Naive thymus-derived CD8-positive, alpha-beta T cell (primary cell): ENCODE data around the gene UBE2K. TPM values are rescaled to one million over a fixed set of nuclear protein-coding genes. Genes with fewer than 3 reads are reported as not detected.
A peak's percentile ranks its signal among the peaks of the same experiment; 100 is the strongest.
"Not testable (repeated sequence)": the region's sequence is repeated elsewhere in the genome, so short reads cannot be mapped to it uniquely, and the experiment has no call there.

ENCODE experiments used
- ATAC-seq, 2 donors: fragments of 150-1000 bp; cut with Tn5 transposase in 1 of 2; sonication (Bioruptor Pico), chemical (Tn5 transposase) in 1 of 2; 1 replicate in 1 of 2; 2 replicates in 1 of 2; pipeline ENCODE4 v1.10.0; 2021; ENCODE audit warnings: mild to moderate bottlenecking in 2 of 2, moderate library complexity in 2 of 2
- POLR2A ChIA-PET: fragments of 350-600 bp; sonication (Branson Sonifier 250); formaldehyde crosslinking; loops from one replicate; lab custom pipeline; 2021; ENCODE audit warnings: antibody characterized with exemption; lab: Charles Lee
- DNase-seq, 10 donors: peaks; one replicate each; pipeline versions ENCODE4 v3.0.0 to v3.0.0-alpha.2; 2020 to 2022
- H3K27ac Mint-ChIP-seq, 10 donors: one replicate each; pipeline ENCODE4 v1.8.0; 2020 to 2022; ENCODE audit warnings: mild to moderate bottlenecking in 10 of 10, mixed read lengths in 10 of 10, moderate library complexity in 4 of 10, inconsistent platforms in 1 of 10
- H3K27me3 Mint-ChIP-seq, 5 donors: one replicate each; pipeline ENCODE4 v1.8.0; 2021 to 2022; ENCODE audit warnings: mixed read lengths in 5 of 5
- H3K36me3 Mint-ChIP-seq, 3 donors: one replicate each; pipeline ENCODE4 v1.8.0; 2020 to 2022; ENCODE audit warnings: mixed read lengths in 3 of 3, mild to moderate bottlenecking in 2 of 3, inconsistent platforms in 1 of 3
- H3K4me1 Mint-ChIP-seq, 4 donors: one replicate each; pipeline ENCODE4 v1.8.0; 2021 to 2022; ENCODE audit warnings: mixed read lengths in 4 of 4
- H3K4me3 Mint-ChIP-seq, 10 donors: one replicate each; pipeline ENCODE4 v1.8.0; 2020 to 2022; ENCODE audit warnings: mild to moderate bottlenecking in 10 of 10, mixed read lengths in 10 of 10, moderate library complexity in 6 of 10, inconsistent platforms in 1 of 10
- H3K9me3 Mint-ChIP-seq, 9 donors: one replicate each; pipeline ENCODE4 v1.8.0; 2020 to 2022; ENCODE audit warnings: mixed read lengths in 9 of 9, mild to moderate bottlenecking in 3 of 9, inconsistent platforms in 1 of 9, moderate library complexity in 1 of 9
- polyA plus RNA-seq, 3 donors: library from polyadenylated mRNA; unstranded; fragments of 300-500 nt; fragmentation: Illumina TruSeq; gene quantifications; one replicate each; pipeline ENCODE4 v1.2.3, GENCODE V29; 2021
- total RNA-seq, 8 experiments: library from RNA in 2 of 8; stranded (reverse) in 2 of 8; gene quantifications; one replicate each; pipeline ENCODE4 v1.2.3 and lab custom pipeline; 2021 to 2026

Gene UBE2K
- total and polyA plus RNA-seq, 5 experiments from 2014 or later: 39.6 to 67.5 (median 59.7) TPM

DNA sequence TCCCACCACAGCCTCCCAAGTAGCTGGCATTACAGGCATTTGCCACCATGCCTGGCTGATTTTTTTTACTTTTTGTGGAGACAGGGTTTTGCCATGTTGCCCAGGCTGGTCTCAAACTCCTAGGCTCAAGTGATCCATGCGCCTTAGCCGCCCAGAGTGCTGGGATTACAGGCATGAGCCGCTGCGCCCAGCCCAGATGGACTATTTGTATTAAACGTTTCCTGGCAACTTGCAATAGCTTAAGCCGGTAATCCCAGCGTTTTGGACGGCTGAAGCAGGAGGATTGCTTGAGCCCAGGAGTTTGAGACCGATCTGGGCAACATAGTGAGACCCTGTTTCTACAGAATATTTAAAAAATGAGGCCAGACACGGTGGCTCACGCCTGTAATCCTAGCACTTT lies 18.4 kb downstream of the UBE2K start:
- peaks cover 5 to 42% (median 6%) of the 10 kb centered on the region in 3 donors for H3K36me3 Mint-ChIP-seq
- no peak for ATAC-seq
- peaks cover 30 to 76% (median 67%) of the 10 kb centered on the region in 4 donors for H3K4me1 Mint-ChIP-seq
- POLR2A ChIA-PET: interaction anchor here (0.7 kb wide), 1 partner anchor 781 kb away, joined by 7 read pairs; no protein-coding TSS in a partner anchor
- H3K4me3 Mint-ChIP-seq: peak overlapping the region in 3 of 10 donors; percentile 0 to 24 (median 2)
- H3K27me3 Mint-ChIP-seq: no peaks in the 10 kb centered on the region
- no peak for DNase-seq
- H3K27ac Mint-ChIP-seq: peak overlapping the region in 3 of 10 donors; percentile 12 to 85 (median 70)
- no peaks in the 10 kb centered on the region for H3K9me3 Mint-ChIP-seq

GRCh38 chr4:39717743-39718142 lies 19.8 kb downstream of the UBE2K start:
- peak overlapping the region; percentile 55 to 85 (median 76) for H3K4me3 Mint-ChIP-seq
- POLR2A ChIA-PET: interaction anchor here (0.9 kb wide), 1 partner anchor 20 kb away, joined by 4 read pairs; the partner anchor contains the start of gene UBE2K
- DNase-seq, H3K9me3 Mint-ChIP-seq, ATAC-seq, H3K27me3 Mint-ChIP-seq: not testable (repeated sequence)
- peaks cover 30 to 78% (median 70%) of the 10 kb centered on the region in 4 donors for H3K4me1 Mint-ChIP-seq
- H3K36me3 Mint-ChIP-seq: peaks cover 5 to 38% (median 6%) of the 10 kb centered on the region in 3 donors
- H3K27ac Mint-ChIP-seq: peak overlapping the region; percentile 70 to 91 (median 80)

DNA sequence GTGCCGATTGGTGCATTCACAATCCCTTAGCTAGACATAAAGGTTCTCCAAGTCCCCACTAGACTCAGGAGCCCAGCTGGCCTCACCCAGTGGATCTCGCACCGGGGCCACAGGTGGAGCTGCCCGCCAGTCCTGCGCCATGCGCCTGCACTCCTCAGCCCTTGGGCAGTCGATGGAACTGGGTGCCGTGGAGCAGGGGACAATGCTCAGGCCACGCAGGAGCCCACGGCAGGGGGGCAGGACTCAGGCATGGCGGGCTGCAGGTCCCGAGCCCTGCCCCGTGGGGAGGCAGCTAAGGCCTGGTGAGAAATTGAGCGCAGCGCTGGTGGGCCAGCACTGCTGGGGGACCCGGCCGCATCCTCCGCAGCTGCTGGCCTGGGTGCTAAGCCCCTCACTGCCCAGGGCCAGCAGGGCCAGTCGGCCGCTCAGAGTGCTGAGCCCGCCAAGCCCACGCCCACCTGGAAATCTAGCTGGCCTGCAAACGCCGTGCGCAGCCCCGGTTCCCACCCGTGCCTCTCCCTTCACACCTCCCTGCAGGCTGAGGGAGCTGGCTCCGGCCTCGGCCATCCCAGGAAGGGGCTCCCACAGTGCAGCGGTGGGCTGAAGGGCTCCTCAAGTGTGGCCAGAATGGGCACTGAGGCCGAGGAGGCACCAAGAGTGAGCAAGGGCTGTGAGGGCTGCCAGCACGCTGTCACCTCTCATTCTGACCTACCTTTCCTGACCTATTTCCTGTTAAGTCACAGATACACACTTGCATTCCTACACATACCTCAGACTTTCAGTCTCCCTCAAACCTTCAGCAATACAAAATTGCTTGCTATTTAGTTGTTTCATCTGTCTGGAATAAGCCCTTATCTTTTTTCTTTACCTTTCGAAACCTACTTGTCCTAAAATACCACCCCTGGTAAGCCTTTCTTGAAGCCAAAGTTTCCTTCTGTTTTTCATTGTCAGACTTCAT lies 20.7 kb downstream of the UBE2K start:
- Mint-ChIP-seq H3K4me1 (peaks cover 29 to 73% (median 66%) of the 10 kb centered on the region in 4 donors), H3K36me3 (peaks cover 5 to 40% (median 6%) of the 10 kb centered on the region in 3 donors), H3K4me3 (peak overlapping the region in 9 of 10 donors; percentile 27 to 76 (median 64)), H3K9me3 (no peaks in the 10 kb centered on the region), H3K27ac (peak overlapping the region; percentile 5 to 89 (median 60)), H3K27me3 (no peaks in the 10 kb centered on the region)
- POLR2A ChIA-PET: no interaction called here
- ATAC-seq (peak; percentile 53 to 75), DNase-seq (peak in 1 of 10 donors; percentile 15)

GRCh38 chr4:39719804-39720580 lies 22.1 kb downstream of the UBE2K start:
- Mint-ChIP-seq H3K4me1 (peaks cover 29 to 72% (median 62%) of the 10 kb centered on the region in 4 donors), H3K36me3 (peaks cover 5 to 34% (median 6%) of the 10 kb centered on the region in 3 donors), H3K27ac (peak overlapping the region in 9 of 10 donors; percentile 4 to 79 (median 28)), H3K9me3 (no peaks in the 10 kb centered on the region), H3K27me3 (no peaks in the 10 kb centered on the region), H3K4me3 (peak overlapping the region in 4 of 10 donors; percentile 1 to 33 (median 9))
- POLR2A ChIA-PET: no interaction called here
- no peak for ATAC-seq
- DNase-seq: no peak

- Mint-ChIP-seq H3K27ac (peak overlapping the region in 4 of 10 donors; percentile 0 to 72 (median 64)), H3K4me1 (peaks cover 24 to 68% (median 63%) of the 10 kb centered on the region in 4 donors), H3K36me3 (peaks cover 5 to 29% (median 6%) of the 10 kb centered on the region in 3 donors)
- not testable (repeated sequence) for H3K27me3 Mint-ChIP-seq, H3K4me3 Mint-ChIP-seq, H3K9me3 Mint-ChIP-seq, ATAC-seq, DNase-seq
- POLR2A ChIA-PET: interaction anchor here (0.6 kb wide), 1 partner anchor 44 kb away, joined by 3 read pairs; no protein-coding TSS in a partner anchor
Observed at GRCh38 chr4:39721273-39721672, 23.3 kb downstream of the UBE2K start.

GRCh38 chr4:39721788-39722187 lies 23.9 kb downstream of the UBE2K start:
- Mint-ChIP-seq H3K9me3 (no peaks in the 10 kb centered on the region), H3K4me1 (peaks cover 27 to 70% (median 64%) of the 10 kb centered on the region in 4 donors), H3K36me3 (peaks cover 5 to 33% (median 6%) of the 10 kb centered on the region in 3 donors), H3K4me3 (no peak overlapping the region), H3K27ac (peak overlapping the region in 3 of 10 donors; percentile 20 to 71 (median 29)), H3K27me3 (no peaks in the 10 kb centered on the region)
- POLR2A ChIA-PET: no interaction called here
- ATAC-seq: no peak
- DNase-seq: no peak

- DNase-seq: no peak
- Mint-ChIP-seq H3K9me3 (no peaks in the 10 kb centered on the region), H3K4me1 (peaks cover 11 to 55% (median 43%) of the 10 kb centered on the region in 4 donors), H3K4me3 (peak overlapping the region in 2 of 10 donors; percentile 3 to 39), H3K27me3 (no peaks in the 10 kb centered on the region), H3K27ac (peak overlapping the region in 8 of 10 donors; percentile 4 to 75 (median 22)), H3K36me3 (peaks cover 0 to 42% (median 0%) of the 10 kb centered on the region in 3 donors)
- POLR2A ChIA-PET: no interaction called here
- ATAC-seq: no peak
Observed at GRCh38 chr4:39729557-39729956, 31.6 kb downstream of the UBE2K start.

GRCh38 chr4:39730072-39730471 lies 32.1 kb downstream of the UBE2K start:
- POLR2A ChIA-PET: no interaction called here
- H3K4me3 Mint-ChIP-seq: no peak overlapping the region
- H3K36me3 Mint-ChIP-seq: peaks cover 0 to 45% (median 0%) of the 10 kb centered on the region in 3 donors
- no peaks in the 10 kb centered on the region for H3K9me3 Mint-ChIP-seq
- DNase-seq (no peak), ATAC-seq (no peak)
- H3K4me1 Mint-ChIP-seq: peaks cover 11 to 51% (median 41%) of the 10 kb centered on the region in 4 donors
- H3K27ac Mint-ChIP-seq: peak overlapping the region in 2 of 10 donors; percentile 44 to 53
- H3K27me3 Mint-ChIP-seq: no peaks in the 10 kb centered on the region

GRCh38 chr4:39731908-39732307 lies 34.0 kb downstream of the UBE2K start:
- DNase-seq (no peak), ATAC-seq (no peak)
- POLR2A ChIA-PET: no interaction called here
- Mint-ChIP-seq H3K9me3 (no peaks in the 10 kb centered on the region), H3K36me3 (peaks cover 0 to 35% (median 0%) of the 10 kb centered on the region in 3 donors), H3K4me3 (no peak overlapping the region), H3K27ac (no peak overlapping the region), H3K27me3 (no peaks in the 10 kb centered on the region), H3K4me1 (peaks cover 12 to 39% (median 27%) of the 10 kb centered on the region in 4 donors)

- peaks cover 10 to 32% (median 22%) of the 10 kb centered on the region in 4 donors for H3K4me1 Mint-ChIP-seq
- ATAC-seq (no peak), DNase-seq (no peak)
- H3K9me3 Mint-ChIP-seq: no peaks in the 10 kb centered on the region
- H3K36me3 Mint-ChIP-seq: peaks cover 0 to 31% (median 0%) of the 10 kb centered on the region in 3 donors
- no peaks in the 10 kb centered on the region for H3K27me3 Mint-ChIP-seq
- POLR2A ChIA-PET: interaction anchor here (0.5 to 0.7 kb wide), 3 partner anchors 101 to 225 kb away, joined by 3 to 5 read pairs (median 4); no protein-coding TSS in a partner anchor
- peak overlapping the region in 3 of 10 donors; percentile 24 to 58 (median 57) for H3K27ac Mint-ChIP-seq
- no peak overlapping the region for H3K4me3 Mint-ChIP-seq
Observed at GRCh38 chr4:39732728-39733127, 34.8 kb downstream of the UBE2K start.

DNA sequence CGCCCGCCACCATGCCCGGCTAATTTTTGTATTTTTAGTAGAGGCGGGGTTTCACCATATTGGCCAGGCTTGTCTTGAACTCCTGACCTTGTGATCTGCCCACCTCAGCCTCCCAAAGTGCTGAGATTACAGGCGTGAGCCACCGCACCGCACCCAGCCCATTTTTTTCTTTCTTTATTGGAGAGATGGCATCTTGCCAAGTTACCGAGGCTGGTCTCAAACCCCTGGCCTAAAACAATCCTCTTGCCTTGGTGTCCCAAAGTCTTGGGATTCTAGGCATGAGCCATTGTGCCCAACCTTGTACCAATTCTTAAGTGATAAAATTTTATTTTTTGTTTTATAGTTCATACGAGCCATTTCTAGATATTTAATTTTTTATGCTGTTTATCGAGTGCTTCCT lies 41.7 kb downstream of the UBE2K start:
- POLR2A ChIA-PET, H3K27ac Mint-ChIP-seq, H3K4me1 Mint-ChIP-seq, H3K4me3 Mint-ChIP-seq, H3K9me3 Mint-ChIP-seq, ATAC-seq, H3K27me3 Mint-ChIP-seq, DNase-seq: not testable (repeated sequence)
- peaks cover 0 to 45% (median 5%) of the 10 kb centered on the region in 3 donors for H3K36me3 Mint-ChIP-seq

- H3K4me3 Mint-ChIP-seq: no peak overlapping the region
- POLR2A ChIA-PET: no interaction called here
- no peak for ATAC-seq
- no peak overlapping the region for H3K27ac Mint-ChIP-seq
- H3K36me3 Mint-ChIP-seq: peaks cover 0 to 52% (median 5%) of the 10 kb centered on the region in 3 donors
- no peaks in the 10 kb centered on the region for H3K9me3 Mint-ChIP-seq
- H3K27me3 Mint-ChIP-seq: no peaks in the 10 kb centered on the region
- peaks cover 0 to 4% (median 4%) of the 10 kb centered on the region in 4 donors for H3K4me1 Mint-ChIP-seq
- no peak for DNase-seq
Observed at GRCh38 chr4:39741401-39741800, 43.5 kb downstream of the UBE2K start.
